KMS-11 (cell line): Measurements from ENCODE around the gene SYNGR3.
A peak's percentile ranks its signal among the peaks of the same experiment; 100 is the strongest.
"Not testable (repeated sequence)": the region's sequence is repeated elsewhere in the genome, so short reads cannot be mapped to it uniquely, and the experiment has no call there.

Experiments
- H2AFZ ChIP-seq: fragments of 200-600 bp; sonication (generic); 2 replicates; pipeline ENCODE4 v1.6.1; 2016; ENCODE audit warnings: antibody characterized with exemption, mixed run types, low read depth
- H3K27ac ChIP-seq: fragments of 200-600 bp; sonication (generic); 2 replicates; pipeline ENCODE4 v1.6.1; 2016; ENCODE audit warnings: mild to moderate bottlenecking, mixed run types
- H3K27me3 ChIP-seq: fragments of 200-600 bp; sonication (generic); 2 replicates; pipeline ENCODE4 v1.6.1; 2017; ENCODE audit warnings: mild to moderate bottlenecking, low read depth, mixed run types, moderate library complexity; ENCODE audit not compliant: insufficient read depth
- H3K36me3 ChIP-seq: fragments of 200-600 bp; sonication (generic); 2 replicates; pipeline ENCODE4 v1.6.1; 2017; ENCODE audit warnings: mild to moderate bottlenecking, mixed run types; ENCODE audit not compliant: insufficient read depth
- H3K4me1 ChIP-seq: fragments of 200-600 bp; sonication (generic); 2 replicates; pipeline ENCODE4 v1.6.1; 2016; ENCODE audit warnings: mild to moderate bottlenecking, low read depth, mixed run types; ENCODE audit not compliant: poor library complexity, severe bottlenecking
- H3K4me2 ChIP-seq: fragments of 200-600 bp; sonication (generic); 2 replicates; pipeline ENCODE4 v1.7.0; 2016; ENCODE audit warnings: mild to moderate bottlenecking, mixed run types
- H3K4me3 ChIP-seq: fragments of 200-600 bp; sonication (generic); IDR thresholded peaks from 2 replicates; pipeline ENCODE4 v1.6.1; 2017; ENCODE audit warnings: low read depth, low read length, mixed read lengths; ENCODE audit not compliant: insufficient read depth
- H3K79me2 ChIP-seq: fragments of 200-600 bp; sonication (generic); 2 replicates; pipeline ENCODE4 v1.6.1; 2016; ENCODE audit warnings: low read depth, mixed run types; ENCODE audit not compliant: insufficient read depth
- H3K9ac ChIP-seq: fragments of 200-600 bp; sonication (generic); 2 replicates; pipeline ENCODE4 v1.6.1; 2016; ENCODE audit warnings: mild to moderate bottlenecking, mixed run types
- H4K20me1 ChIP-seq: fragments of 200-600 bp; sonication (generic); 2 replicates; pipeline ENCODE4 v1.6.1; 2016; ENCODE audit warnings: mild to moderate bottlenecking, mixed run types; ENCODE audit not compliant: insufficient read depth
- TF ChIP-seq, protein P1 (sequence below): fragments of 200-600 bp; sonication (generic); conservative IDR thresholded peaks from 2 replicates; pipeline ENCODE4 v1.6.1; 2017; ENCODE audit warnings: low read depth, mild to moderate bottlenecking, antibody characterized with exemption, low read length, moderate library complexity, mixed read lengths

SYNGR3 gene

GRCh38 chr16:1959269-1960039 is 30.3 kb upstream of the SYNGR3 start, which contains the start of gene NDUFB10:
TSS of gene NDUFB10 (plus strand) at chr16:1959538. CDS start at chr16:1959625, 87 bp downstream.
- H3K79me2 ChIP-seq, result peaks cover 22% of the 10 kb centered on the region
- no peaks in the 10 kb centered on the region for H4K20me1 ChIP-seq
- no peaks in the 10 kb centered on the region; the same call in 1 of the 2 replicates for H3K36me3 ChIP-seq
- peak within 1 kb of the TSS; percentile 88 for H3K4me2 ChIP-seq
- H3K27ac ChIP-seq, result 0 out of 2 replicates have a peak within 1 kb of the TSS, but pooled peaks have one; percentile 20
- H3K27me3 ChIP-seq, result peaks cover 17% of the 10 kb centered on the region; the same call in 1 of the 2 replicates
- H3K4me3 ChIP-seq, result no peak within 1 kb of the TSS
- H3K9ac ChIP-seq, result peak within 1 kb of the TSS; percentile 87
- peaks cover 15% of the 10 kb centered on the region for H3K4me1 ChIP-seq
- peak within 1 kb of the TSS; percentile 88 for H2AFZ ChIP-seq
- TF ChIP-seq, protein P1, sequence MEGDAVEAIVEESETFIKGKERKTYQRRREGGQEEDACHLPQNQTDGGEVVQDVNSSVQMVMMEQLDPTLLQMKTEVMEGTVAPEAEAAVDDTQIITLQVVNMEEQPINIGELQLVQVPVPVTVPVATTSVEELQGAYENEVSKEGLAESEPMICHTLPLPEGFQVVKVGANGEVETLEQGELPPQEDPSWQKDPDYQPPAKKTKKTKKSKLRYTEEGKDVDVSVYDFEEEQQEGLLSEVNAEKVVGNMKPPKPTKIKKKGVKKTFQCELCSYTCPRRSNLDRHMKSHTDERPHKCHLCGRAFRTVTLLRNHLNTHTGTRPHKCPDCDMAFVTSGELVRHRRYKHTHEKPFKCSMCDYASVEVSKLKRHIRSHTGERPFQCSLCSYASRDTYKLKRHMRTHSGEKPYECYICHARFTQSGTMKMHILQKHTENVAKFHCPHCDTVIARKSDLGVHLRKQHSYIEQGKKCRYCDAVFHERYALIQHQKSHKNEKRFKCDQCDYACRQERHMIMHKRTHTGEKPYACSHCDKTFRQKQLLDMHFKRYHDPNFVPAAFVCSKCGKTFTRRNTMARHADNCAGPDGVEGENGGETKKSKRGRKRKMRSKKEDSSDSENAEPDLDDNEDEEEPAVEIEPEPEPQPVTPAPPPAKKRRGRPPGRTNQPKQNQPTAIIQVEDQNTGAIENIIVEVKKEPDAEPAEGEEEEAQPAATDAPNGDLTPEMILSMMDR, result peak; percentile 73

DNA sequence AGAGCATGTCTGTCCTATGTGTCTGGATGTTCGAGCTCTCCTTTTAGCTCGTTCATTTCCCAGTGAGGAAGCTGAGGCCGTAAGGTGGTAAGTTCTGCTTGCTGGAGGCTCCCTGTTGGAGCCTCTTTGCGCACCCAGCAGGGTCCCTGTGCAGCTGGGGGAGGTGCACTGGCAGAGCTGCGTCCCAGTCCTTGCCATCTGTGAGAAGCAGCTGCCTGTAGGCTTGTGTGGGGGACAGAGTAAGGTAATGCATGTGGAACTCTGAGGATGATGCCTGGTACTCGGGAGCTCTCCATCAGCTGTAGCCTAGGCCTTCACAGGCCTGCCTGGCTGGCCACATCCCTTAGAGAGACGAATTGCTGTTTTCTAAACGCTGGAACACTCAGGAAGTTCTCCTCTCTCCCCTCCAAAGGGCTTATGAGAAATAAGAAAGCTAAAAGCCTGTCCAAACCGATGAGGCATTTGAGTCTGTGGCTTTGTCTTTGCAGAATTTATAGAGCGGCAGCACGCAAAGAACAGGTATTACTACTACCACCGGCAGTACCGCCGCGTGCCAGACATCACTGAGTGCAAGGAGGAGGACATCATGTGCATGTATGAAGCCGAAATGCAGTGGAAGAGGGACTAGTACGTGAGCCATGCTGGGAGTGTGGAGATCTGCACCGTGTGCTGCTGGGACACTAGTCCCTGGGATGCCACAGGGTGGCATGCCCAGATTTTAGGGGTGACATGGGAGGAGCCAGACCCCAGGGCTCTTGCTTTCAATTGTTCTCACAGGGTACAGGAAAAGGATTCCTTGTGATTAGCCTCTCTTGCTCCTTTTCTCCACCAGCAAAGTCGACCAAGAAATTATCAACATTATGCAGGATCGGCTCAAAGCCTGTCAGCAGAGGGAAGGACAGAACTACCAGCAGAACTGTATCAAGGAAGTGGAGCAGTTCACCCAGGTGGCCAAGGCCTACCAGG is 28.8 kb upstream of the SYNGR3 start:
- no peaks in the 10 kb centered on the region; the same call in 1 of the 2 replicates for H3K36me3 ChIP-seq
- no peaks in the 10 kb centered on the region for H4K20me1 ChIP-seq
- H3K79me2 ChIP-seq, result peaks cover 22% of the 10 kb centered on the region
- H3K4me3 ChIP-seq, result no peak overlapping the region
- H3K27me3 ChIP-seq, result peaks cover 6% of the 10 kb centered on the region; the same call in 1 of the 2 replicates
- TF ChIP-seq, protein P1, result no peak
- peak overlapping the region; percentile 88 for H3K4me2 ChIP-seq
- H3K27ac ChIP-seq, result no peak overlapping the region
- H3K4me1 ChIP-seq, result peaks cover 19% of the 10 kb centered on the region
- H2AFZ ChIP-seq, result no peak overlapping the region
- H3K9ac ChIP-seq, result no peak overlapping the region; the same call in 1 of the 2 replicates

GRCh38 chr16:1961651-1962067 is 28.1 kb upstream of the SYNGR3 start:
- peaks cover 19% of the 10 kb centered on the region for H3K4me1 ChIP-seq
- TF ChIP-seq, protein P1, result no peak
- H2AFZ ChIP-seq, result no peak overlapping the region
- no peaks in the 10 kb centered on the region; the same call in 1 of the 2 replicates for H3K27me3 ChIP-seq
- H3K4me2 ChIP-seq, result no peak overlapping the region
- no peak overlapping the region for H3K4me3 ChIP-seq
- peaks cover 22% of the 10 kb centered on the region for H3K79me2 ChIP-seq
- H3K27ac ChIP-seq, result no peak overlapping the region
- no peak overlapping the region for H3K9ac ChIP-seq
- no peaks in the 10 kb centered on the region for H4K20me1 ChIP-seq
- H3K36me3 ChIP-seq, result no peaks in the 10 kb centered on the region; the same call in 1 of the 2 replicates

DNA sequence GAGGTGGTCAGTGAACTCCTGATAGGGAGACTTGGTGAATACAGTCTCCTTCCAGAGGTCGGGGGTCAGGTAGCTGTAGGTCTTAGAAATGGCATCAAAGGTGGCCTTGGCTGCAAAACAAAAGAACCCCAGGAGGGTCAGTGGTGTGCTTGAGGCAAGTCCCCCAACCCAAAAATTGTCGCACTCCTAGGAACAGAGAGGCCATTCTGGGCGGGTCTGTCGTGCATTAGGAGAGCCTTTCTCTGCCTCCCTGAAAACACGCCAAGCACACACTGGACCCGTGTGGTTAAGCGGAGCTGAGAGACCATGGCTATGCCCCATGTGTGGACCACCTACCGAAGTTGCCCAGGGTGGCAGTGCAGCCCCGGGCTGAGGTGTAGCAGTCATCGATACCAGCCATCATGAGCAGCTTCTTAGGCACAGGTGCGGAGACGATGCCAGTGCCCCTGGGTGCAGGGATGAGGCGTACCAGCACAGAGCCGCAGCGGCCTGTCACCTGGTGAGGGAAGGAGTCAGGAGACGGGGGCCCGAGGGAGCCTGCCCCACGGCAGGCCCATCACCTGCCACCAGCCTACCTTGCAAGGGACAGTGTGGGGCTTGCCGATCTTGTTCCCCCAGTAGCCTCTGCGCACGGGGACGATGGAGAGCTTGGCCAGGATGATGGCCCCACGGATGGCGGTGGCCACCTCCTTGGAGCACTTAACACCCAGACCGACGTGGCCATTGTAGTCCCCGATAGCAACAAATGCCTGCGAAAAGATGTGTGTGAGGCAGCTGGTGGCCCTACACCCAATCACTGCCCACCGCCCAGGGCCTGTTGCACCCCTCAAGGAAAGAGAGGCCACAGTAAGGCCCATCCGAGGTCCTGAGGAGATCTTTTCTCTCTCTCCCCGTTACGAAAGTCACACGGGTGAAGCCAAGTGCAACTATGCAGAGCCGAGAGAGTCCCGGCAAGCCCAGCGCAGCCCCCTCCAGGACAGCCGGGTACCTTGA is 27.3 kb upstream of the SYNGR3 start:
- H3K4me3 ChIP-seq, H4K20me1 ChIP-seq, H3K4me2 ChIP-seq, H2AFZ ChIP-seq, H3K9ac ChIP-seq, H3K27ac ChIP-seq, H3K36me3 ChIP-seq, H3K27me3 ChIP-seq: not testable (repeated sequence)
- Histone ChIP-seq H3K79me2 (peaks cover 22% of the 10 kb centered on the region), H3K4me1 (peaks cover 19% of the 10 kb centered on the region)
